Measurements from ENCODE around the gene TGM1. TPM values are rescaled to one million over a fixed set of nuclear protein-coding genes. Genes with fewer than 3 reads are reported as not detected.
"Not testable (repeated sequence)": the region's sequence is repeated elsewhere in the genome, so short reads cannot be mapped to it uniquely, and the experiment has no call there.

Gene TGM1
- total RNA-seq, 4 donors from 2014 or later: 0.20 TPM; not detected in 3

DNA sequence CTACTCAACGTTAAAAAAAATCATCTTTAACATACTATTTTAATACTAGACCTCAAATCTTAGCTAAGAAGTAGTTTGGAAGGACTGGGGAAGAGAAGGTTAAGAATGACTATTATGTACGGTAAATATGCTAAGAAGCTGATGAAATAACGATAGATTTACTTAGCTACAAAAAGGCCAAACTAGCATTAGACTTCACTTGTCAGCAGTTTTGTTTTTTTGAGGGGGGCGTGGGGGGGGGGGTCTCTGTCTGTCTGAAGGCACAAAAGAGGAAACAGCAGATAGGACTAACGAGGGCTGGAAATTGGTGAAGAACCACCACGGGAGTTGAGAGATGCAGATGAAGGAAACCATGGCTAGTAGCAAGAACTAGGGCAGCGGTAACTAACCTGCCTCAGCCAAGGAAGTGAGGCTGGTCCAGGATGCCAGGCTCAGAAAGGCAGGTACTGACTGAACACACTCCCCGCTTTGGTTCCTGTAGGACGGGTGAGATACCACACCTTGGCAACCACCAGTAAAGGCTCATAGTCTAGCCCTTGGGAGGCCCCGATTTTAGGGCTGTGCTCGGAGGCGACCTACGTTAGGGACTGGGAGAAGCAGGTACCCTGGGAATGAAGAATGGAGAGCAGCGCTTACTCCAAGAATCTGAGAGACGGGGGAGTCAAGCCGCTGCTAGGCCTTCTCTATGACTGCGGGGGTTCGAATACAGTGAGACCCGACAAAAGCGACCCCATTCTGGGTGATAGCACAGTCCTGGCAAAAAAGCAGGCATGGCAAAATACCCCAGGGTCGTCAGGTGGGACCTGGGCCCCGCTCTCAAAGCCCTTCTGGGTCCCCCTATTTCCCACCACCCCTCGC lies 31.5 kb downstream of the TGM1 start:
- DNase-seq (no peak), ATAC-seq (no peak)
- no peaks in the 10 kb centered on the region for H3K9me3 ChIP-seq
- no peak for TF ChIP-seq POLR2A (IDR thresholded peaks at IDR 0.05)
- no peak for TF ChIP-seq CTCF (IDR thresholded peaks at IDR 0.05 in 4 of 5, conservative IDR thresholded peaks at IDR 0.05 in 1 of 5)
- in situ Hi-C loops (cut with MboI; ENCODE audit: low sequenced_read_pairs in 4 of 4): loop anchor here in 3 of 4 donors (10.0 to 25.0 kb wide), 2 partner anchors 203 to 206 kb away; partner anchors contain the start of genes CBLN3 (in 1 of the 3), KHNYN (in 1 of the 3) and SDR39U1 (in 1 of the 3)
- H3K27me3 ChIP-seq: no peaks in the 10 kb centered on the region
- H3K4me1 ChIP-seq: peaks cover 29 to 34% of the 10 kb centered on the region in 2 donors
- H3K27ac ChIP-seq: peak overlapping the region; percentile 85 to 96 (median 92)
- peak overlapping the region; percentile 71 to 91 (median 86) for H3K4me3 ChIP-seq
- H3K36me3 ChIP-seq: peaks cover 0 to 8% of the 10 kb centered on the region in 2 donors
- intact Hi-C loops (cut with DNase I; ENCODE audit: low total_unique reads): loop anchor here (1.0 to 2.0 kb wide), 4 partner anchors 11 to 85 kb away; partner anchors contain the start of genes IPO4, PSME2, RABGGTA and RNF31

DNA sequence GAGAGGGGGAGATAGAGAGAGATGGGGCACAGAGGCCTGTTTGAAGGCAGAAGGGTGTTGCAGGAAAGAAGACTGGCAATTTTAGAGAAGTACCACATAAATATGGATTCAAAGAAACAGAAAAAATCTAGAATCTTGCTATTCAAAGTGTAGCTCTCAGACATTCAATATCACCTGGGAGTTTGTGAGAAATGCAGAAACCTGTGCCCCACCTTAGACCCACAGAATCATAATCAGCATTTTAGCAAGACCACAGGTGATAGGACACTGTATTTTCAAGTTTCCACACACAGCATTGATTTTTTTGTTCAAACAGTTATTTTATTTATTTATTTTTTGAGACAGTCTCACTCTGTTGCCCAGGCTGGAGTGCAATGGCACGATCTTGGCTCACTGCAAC lies 34.1 kb downstream of the TGM1 start:
- ATAC-seq (no peak), DNase-seq (no peak)
- intact Hi-C loops (cut with DNase I; ENCODE audit: low total_unique reads): no loop called here
- no peak overlapping the region for H3K4me3 ChIP-seq
- no peaks in the 10 kb centered on the region for H3K36me3 ChIP-seq
- in situ Hi-C loops (cut with MboI; ENCODE audit: low sequenced_read_pairs in 4 of 4): loop anchor here in 1 of 4 donors (25.0 kb wide), 1 partner anchor 208 kb away; the partner anchor contains the start of genes CBLN3, KHNYN and SDR39U1
- no peaks in the 10 kb centered on the region for H3K27me3 ChIP-seq
- H3K9me3 ChIP-seq: no peaks in the 10 kb centered on the region
- no peak overlapping the region for H3K27ac ChIP-seq
- H3K4me1 ChIP-seq: peaks cover 17 to 21% of the 10 kb centered on the region in 2 donors
- TF ChIP-seq POLR2A (IDR thresholded peaks at IDR 0.05) (no peak), CTCF (IDR thresholded peaks at IDR 0.05 in 4 of 5, conservative IDR thresholded peaks at IDR 0.05 in 1 of 5) (no peak)

DNA sequence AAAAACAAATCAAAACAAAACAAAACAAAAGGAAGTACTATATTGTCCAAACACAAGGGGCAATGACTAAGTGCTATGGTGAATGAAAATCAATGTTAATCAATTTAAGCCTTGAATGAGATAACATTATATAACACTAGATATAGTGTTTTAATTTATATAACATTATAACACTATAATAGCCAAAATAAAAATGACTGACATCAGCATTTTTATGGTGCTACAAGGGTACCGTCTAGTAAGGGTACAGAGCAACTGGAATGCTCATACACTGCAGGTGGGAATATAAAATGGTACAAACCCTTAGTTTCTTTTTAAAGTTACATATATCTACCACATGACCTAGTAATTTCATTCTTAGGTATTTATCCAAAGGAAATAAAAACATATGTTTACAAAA lies 36.5 kb downstream of the TGM1 start:
- H3K36me3 ChIP-seq: no peaks in the 10 kb centered on the region
- no peaks in the 10 kb centered on the region for H3K9me3 ChIP-seq
- no peaks in the 10 kb centered on the region for H3K27me3 ChIP-seq
- H3K4me1 ChIP-seq: peaks cover 7 to 9% of the 10 kb centered on the region in 2 donors
- in situ Hi-C loops (cut with MboI; ENCODE audit: low sequenced_read_pairs in 4 of 4): loop anchor here in 1 of 4 donors (25.0 kb wide), 1 partner anchor 211 kb away; the partner anchor contains the start of genes CBLN3, KHNYN and SDR39U1
- H3K27ac ChIP-seq: no peak overlapping the region
- TF ChIP-seq POLR2A (IDR thresholded peaks at IDR 0.05): no peak
- no peak for TF ChIP-seq CTCF (IDR thresholded peaks at IDR 0.05 in 4 of 5, conservative IDR thresholded peaks at IDR 0.05 in 1 of 5)
- DNase-seq: no peak
- no peak overlapping the region for H3K4me3 ChIP-seq
- intact Hi-C loops (cut with DNase I; ENCODE audit: low total_unique reads): no loop called here
- ATAC-seq: no peak

- ATAC-seq (no peak), DNase-seq (no peak)
- Histone ChIP-seq H3K36me3 (no peaks in the 10 kb centered on the region), H3K9me3 (no peaks in the 10 kb centered on the region), H3K27me3 (no peaks in the 10 kb centered on the region), H3K4me3 (no peak overlapping the region), H3K4me1 (no peaks in the 10 kb centered on the region), H3K27ac (peak overlapping the region in 3 of 4 donors; percentile 16 to 38 (median 21))
- in situ Hi-C loops (cut with MboI; ENCODE audit: low sequenced_read_pairs in 4 of 4) (loop anchor here in 1 of 4 donors (25.0 kb wide), 1 partner anchor 213 kb away; the partner anchor contains the start of genes CBLN3, KHNYN and SDR39U1), intact Hi-C loops (cut with DNase I; ENCODE audit: low total_unique reads) (no loop called here)
- TF ChIP-seq POLR2A (IDR thresholded peaks at IDR 0.05) (no peak), CTCF (IDR thresholded peaks at IDR 0.05 in 4 of 5, conservative IDR thresholded peaks at IDR 0.05 in 1 of 5) (no peak)
Observed at GRCh38 chr14:24224618-24225071, 38.3 kb downstream of the TGM1 start.

DNA sequence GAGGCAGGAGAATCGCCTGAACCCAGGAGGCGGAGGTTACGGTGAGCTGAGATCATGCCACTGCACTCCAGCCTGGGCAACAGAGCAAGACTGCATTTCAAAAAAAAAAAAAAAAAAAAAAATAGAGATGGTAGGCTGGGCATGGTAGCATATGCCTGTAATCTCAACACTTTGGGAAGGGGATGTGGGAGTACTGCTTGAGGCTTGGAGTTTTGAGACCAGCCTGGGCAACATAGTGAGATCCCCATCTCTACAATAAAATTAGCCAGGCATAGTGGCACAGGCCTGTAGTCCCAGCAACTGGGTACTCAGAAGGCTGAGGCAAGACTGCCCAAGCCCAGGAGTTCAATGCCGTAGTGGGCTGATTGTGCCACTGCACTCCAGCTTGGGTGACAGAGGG lies 40.0 kb downstream of the TGM1 start:
- DNase-seq; intact Hi-C loops (cut with DNase I; ENCODE audit: low total_unique reads); in situ Hi-C loops (cut with MboI; ENCODE audit: low sequenced_read_pairs in 4 of 4); H3K27ac ChIP-seq; H3K36me3 ChIP-seq; H3K9me3 ChIP-seq; H3K4me1 ChIP-seq; H3K27me3 ChIP-seq; ATAC-seq; H3K4me3 ChIP-seq: not testable (repeated sequence)
